WTC11 (cell line): ENCODE data around the gene SLC35B4. TPM values are rescaled to one million over a fixed set of nuclear protein-coding genes. Genes with fewer than 3 reads are reported as not detected.

Experiments used
- ATAC-seq: fragments of 200-7000 bp; cut with Tn5 transposase; 2 replicates; pipeline ENCODE4 v1.10.0; 2021; ENCODE audit warnings: mild to moderate bottlenecking, moderate library complexity
- CTCF ChIA-PET: fragments of 300-600 bp; sonication (Branson Sonifier 250); formaldehyde crosslinking; loops from one replicate; lab custom pipeline; 2021; ENCODE audit warnings: antibody characterized with exemption; lab: Charles Lee
- POLR2A ChIA-PET: fragments of 350-600 bp; sonication (Branson Sonifier 250); formaldehyde crosslinking; loops from one replicate; lab custom pipeline; 2021; ENCODE audit warnings: antibody characterized with exemption; lab: Charles Lee
- DNase-seq: peaks from one replicate; pipeline ENCODE4 v3.0.0; 2021; ENCODE audit warnings: low spot score
- H3K27ac Mint-ChIP-seq: 2 replicates; pipeline ENCODE4 v1.8.0; 2021; ENCODE audit warnings: mixed read lengths
- H3K27me3 Mint-ChIP-seq: 2 replicates; pipeline ENCODE4 v1.8.0; 2021; ENCODE audit warnings: low read depth, mild to moderate bottlenecking, moderate library complexity, mixed read lengths
- H3K36me3 Mint-ChIP-seq: 2 replicates; pipeline ENCODE4 v1.8.0; 2021; ENCODE audit warnings: mixed read lengths
- H3K4me1 Mint-ChIP-seq: 2 replicates; pipeline ENCODE4 v1.8.0; 2022; ENCODE audit warnings: mixed read lengths
- H3K4me3 Mint-ChIP-seq: 2 replicates; pipeline ENCODE4 v1.8.0; 2021; ENCODE audit warnings: mild to moderate bottlenecking, moderate library complexity, mixed read lengths
- H3K9me3 Mint-ChIP-seq: 2 replicates; pipeline ENCODE4 v1.8.0; 2021; ENCODE audit warnings: mixed read lengths
- AR ChIP-seq: fragments of 250-450 bp; sonication (Bioruptor Pico); IDR thresholded peaks from 2 replicates; pipeline ENCODE4 v1.9.0; 2021; ENCODE audit warnings: mild to moderate bottlenecking
- CBFB ChIP-seq: sonication (generic); formaldehyde crosslinking; IDR thresholded peaks from 2 replicates; pipeline ENCODE4 v1.8.1; 2022; ENCODE audit warnings: mild to moderate bottlenecking, low read depth, missing genetic modification reagents
- CDX4 ChIP-seq: fragments of 250-450 bp; sonication (Bioruptor Pico); IDR thresholded peaks from 2 replicates; pipeline ENCODE4 v1.9.0; 2021; ENCODE audit warnings: moderate library complexity, mild to moderate bottlenecking, inconsistent platforms, borderline replicate concordance
- CREB1 ChIP-seq: sonication (generic); formaldehyde crosslinking; IDR thresholded peaks from 2 replicates; pipeline ENCODE4 v1.8.0; 2023; ENCODE audit warnings: mild to moderate bottlenecking, missing genetic modification reagents
- CREM ChIP-seq: sonication (generic); formaldehyde crosslinking; IDR thresholded peaks from 2 replicates; pipeline ENCODE4 v1.8.1; 2022; ENCODE audit warnings: mild to moderate bottlenecking, missing genetic modification reagents, moderate library complexity
- E2F5 ChIP-seq: sonication (generic); formaldehyde crosslinking; IDR thresholded peaks from 2 replicates; pipeline ENCODE4 v1.8.1; 2022; ENCODE audit warnings: mild to moderate bottlenecking, moderate library complexity, missing genetic modification reagents
- FOXP1 ChIP-seq: sonication (generic); formaldehyde crosslinking; IDR thresholded peaks from 2 replicates; pipeline ENCODE4 v1.8.0; 2022; ENCODE audit warnings: missing genetic modification reagents, mild to moderate bottlenecking, moderate library complexity, borderline replicate concordance
- IRF1 ChIP-seq: sonication (generic); formaldehyde crosslinking; IDR thresholded peaks from 2 replicates; pipeline ENCODE4 v1.8.0; 2023; ENCODE audit warnings: missing genetic modification reagents
- KAT7 ChIP-seq: sonication (generic); formaldehyde crosslinking; IDR thresholded peaks from 2 replicates; pipeline ENCODE4 v1.8.1; 2023; ENCODE audit warnings: missing genetic modification reagents, mild to moderate bottlenecking, borderline replicate concordance
- MXD4 ChIP-seq: fragments of 250-450 bp; sonication (Bioruptor Pico); IDR thresholded peaks from 2 replicates; pipeline ENCODE4 v1.8.0; 2021; ENCODE audit warnings: mild to moderate bottlenecking, moderate library complexity, borderline replicate concordance
- MYBL2 ChIP-seq: sonication (generic); formaldehyde crosslinking; IDR thresholded peaks from 2 replicates; pipeline ENCODE4 v1.8.1; 2023; ENCODE audit warnings: mild to moderate bottlenecking, moderate library complexity, missing genetic modification reagents
- NFATC4 ChIP-seq: fragments of 250-450 bp; sonication (Bioruptor Pico); IDR thresholded peaks from 2 replicates; pipeline ENCODE4 v1.9.0; 2021; ENCODE audit warnings: mild to moderate bottlenecking
- NFYB ChIP-seq: sonication (generic); formaldehyde crosslinking; conservative IDR thresholded peaks from 2 replicates; pipeline ENCODE4 v1.8.0; 2022; ENCODE audit warnings: low read depth, missing genetic modification reagents
- NR3C1 ChIP-seq: sonication (generic); formaldehyde crosslinking; conservative IDR thresholded peaks from 2 replicates; pipeline ENCODE4 v1.8.1; 2023; ENCODE audit warnings: low read depth, mild to moderate bottlenecking, missing genetic modification reagents
- PRRX2 ChIP-seq: fragments of 250-450 bp; sonication (Bioruptor Pico); IDR thresholded peaks from 2 replicates; pipeline ENCODE4 v1.8.0; 2021; ENCODE audit warnings: mild to moderate bottlenecking
- TP53 ChIP-seq: sonication (generic); formaldehyde crosslinking; IDR thresholded peaks from 2 replicates; pipeline ENCODE4 v1.8.1; 2023; ENCODE audit warnings: mild to moderate bottlenecking, missing genetic modification reagents
- ZBTB43 ChIP-seq: sonication (generic); formaldehyde crosslinking; IDR thresholded peaks from 2 replicates; pipeline ENCODE4 v1.8.1; 2023; ENCODE audit warnings: mild to moderate bottlenecking, missing genetic modification reagents
- ZMAT4 ChIP-seq: fragments of 250-450 bp; sonication (Bioruptor Pico); IDR thresholded peaks from 2 replicates; pipeline ENCODE4 v1.9.0; 2021; ENCODE audit warnings: mild to moderate bottlenecking
- ZNF281 ChIP-seq: sonication (generic); formaldehyde crosslinking; IDR thresholded peaks from 2 replicates; pipeline ENCODE4 v1.8.0; 2023; ENCODE audit warnings: mild to moderate bottlenecking, missing genetic modification reagents
- ZNF317 ChIP-seq: sonication (generic); formaldehyde crosslinking; IDR thresholded peaks from 2 replicates; pipeline ENCODE4 v1.8.1; 2023; ENCODE audit warnings: low read depth, mild to moderate bottlenecking, moderate library complexity, missing genetic modification reagents, borderline replicate concordance
- ZNF396 ChIP-seq: fragments of 250-450 bp; sonication (Bioruptor Pico); IDR thresholded peaks from 2 replicates; pipeline ENCODE4 v1.8.0; 2021; ENCODE audit warnings: mild to moderate bottlenecking, moderate library complexity, borderline replicate concordance
- ZNF416 ChIP-seq: fragments of 250-450 bp; sonication (Bioruptor Pico); IDR thresholded peaks from 2 replicates; pipeline ENCODE4 v1.9.0; 2021; ENCODE audit warnings: mild to moderate bottlenecking, inconsistent platforms
- ZNF423 ChIP-seq: fragments of 250-450 bp; sonication (Bioruptor Pico); IDR thresholded peaks from 2 replicates; pipeline ENCODE4 v2.1.2; 2022; ENCODE audit warnings: mild to moderate bottlenecking, moderate library complexity
- ZNF671 ChIP-seq: fragments of 250-450 bp; sonication (Bioruptor Pico); IDR thresholded peaks from 2 replicates; pipeline ENCODE4 v1.8.0; 2021; ENCODE audit warnings: mild to moderate bottlenecking
- total RNA-seq: library from RNA; stranded (reverse); gene quantifications from 3 replicates; pipeline ENCODE4 v1.2.3, GENCODE V29; 2021

Gene SLC35B4
- total RNA-seq, 1 experiment from 2014 or later = 32.6 TPM

GRCh38 chr7:134302120-134302519, 14.6 kb downstream of the SLC35B4 start:
- Mint-ChIP-seq H3K4me1 (peaks cover 11% of the 10 kb centered on the region), H3K27ac (no peak overlapping the region), H3K36me3 (peaks cover 51% of the 10 kb centered on the region), H3K4me3 (no peak overlapping the region), H3K9me3 (no peaks in the 10 kb centered on the region), H3K27me3 (no peaks in the 10 kb centered on the region)
- TF ChIP-seq IRF1 (CRISPR knock-in tag) = no peak
- no peak for TF ChIP-seq KAT7 (CRISPR knock-in tag)
- TF ChIP-seq CBFB = no peak
- TF ChIP-seq NR3C1 = no peak
- TF ChIP-seq CREM (CRISPR knock-in tag) = no peak
- no peak for TF ChIP-seq CREB1 (CRISPR knock-in tag)
- no peak for TF ChIP-seq ZNF416 (CRISPR knock-in tag)
- no peak for TF ChIP-seq ZNF317 (CRISPR knock-in tag)
- TF ChIP-seq ZNF423 (CRISPR knock-in tag) = no peak
- no peak for TF ChIP-seq MYBL2 (CRISPR knock-in tag)
- DNase-seq (no peak), ATAC-seq (no peak)
- CTCF ChIA-PET = no interaction called here
- POLR2A ChIA-PET = no interaction called here

- ChIA-PET CTCF (no interaction called here), POLR2A (no interaction called here)
- Mint-ChIP-seq H3K9me3 (no peaks in the 10 kb centered on the region), H3K27ac (no peak overlapping the region), H3K4me3 (no peak overlapping the region), H3K27me3 (no peaks in the 10 kb centered on the region), H3K36me3 (peaks cover 53% of the 10 kb centered on the region), H3K4me1 (peaks cover 11% of the 10 kb centered on the region)
- no peak for DNase-seq
- no peak for TF ChIP-seq NFATC4 (CRISPR knock-in tag)
- TF ChIP-seq MYBL2 (CRISPR knock-in tag) = no peak
- no peak for TF ChIP-seq TP53
- TF ChIP-seq ZBTB43 (CRISPR knock-in tag) = no peak
- TF ChIP-seq FOXP1 (CRISPR knock-in tag) = no peak
- TF ChIP-seq ZNF671 = no peak
- ATAC-seq = no peak
These were observed 15.1 kb downstream of the SLC35B4 start for GRCh38 chr7:134301592-134301991.

GRCh38 chr7:134300988-134301387, 15.7 kb downstream of the SLC35B4 start:
- ATAC-seq (no peak), DNase-seq (no peak)
- no peaks in the 10 kb centered on the region for H3K27me3 Mint-ChIP-seq
- peaks cover 55% of the 10 kb centered on the region for H3K36me3 Mint-ChIP-seq
- ChIA-PET CTCF (no interaction called here), POLR2A (no interaction called here)
- peaks cover 11% of the 10 kb centered on the region for H3K4me1 Mint-ChIP-seq
- no peaks in the 10 kb centered on the region for H3K9me3 Mint-ChIP-seq
- H3K4me3 Mint-ChIP-seq = no peak overlapping the region
- no peak overlapping the region for H3K27ac Mint-ChIP-seq
- TF ChIP-seq ZMAT4 = no peak
- no peak for TF ChIP-seq NFATC4 (CRISPR knock-in tag)
- TF ChIP-seq ZNF281 (CRISPR knock-in tag) = no peak
- TF ChIP-seq MXD4 (CRISPR knock-in tag) = no peak
- no peak for TF ChIP-seq CDX4 (CRISPR knock-in tag)
- no peak for TF ChIP-seq KAT7 (CRISPR knock-in tag)
- TF ChIP-seq E2F5 (CRISPR knock-in tag) = no peak
- no peak for TF ChIP-seq NFYB (CRISPR knock-in tag)
- TF ChIP-seq AR (CRISPR knock-in tag) = no peak
- TF ChIP-seq ZNF396 (CRISPR knock-in tag) = no peak
- no peak for TF ChIP-seq PRRX2 (CRISPR knock-in tag)
